Measurements from ENCODE around the gene ZSWIM5.

- TF ChIP-seq CTCF (IDR thresholded peaks at IDR 0.05) (no peak), POLR2A (IDR thresholded peaks at IDR 0.05) (no peak)
Measured at GRCh38 chr1:45033356-45033755, 173.0 kb downstream of the ZSWIM5 start.
